Measurements from ENCODE around the gene LRP1.

DNA sequence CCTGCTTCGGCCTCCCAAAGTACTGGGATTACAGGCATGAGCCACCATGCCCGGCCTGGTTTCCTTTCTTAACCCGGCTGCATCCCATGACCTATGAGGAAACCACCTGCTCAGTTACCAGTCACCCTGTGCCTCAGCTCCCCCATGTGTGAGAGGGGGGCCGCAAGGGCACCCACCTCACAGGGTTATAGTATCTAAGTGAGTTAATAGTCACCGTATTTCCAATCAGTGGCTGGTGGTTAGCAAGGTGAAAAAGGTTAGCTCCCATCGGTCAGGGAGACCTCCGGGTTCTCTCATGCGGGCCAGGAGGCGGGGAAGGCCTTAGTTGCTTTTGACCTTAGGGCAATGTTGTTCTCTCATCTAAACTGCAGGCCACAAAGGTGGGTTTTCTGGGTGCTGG lies 6.7 kb downstream of the LRP1 start:
- TF ChIP-seq CTCF (IDR thresholded peaks at IDR 0.05) (no peak), POLR2AphosphoS5 (IDR thresholded peaks at IDR 0.05; ENCODE audit: low read depth, low read length) (no peak), SIN3A (IDR thresholded peaks at IDR 0.05; ENCODE audit: borderline replicate concordance, insufficient read depth, low read depth, low read length) (no peak)
- TF ChIP-seq, protein P1, sequence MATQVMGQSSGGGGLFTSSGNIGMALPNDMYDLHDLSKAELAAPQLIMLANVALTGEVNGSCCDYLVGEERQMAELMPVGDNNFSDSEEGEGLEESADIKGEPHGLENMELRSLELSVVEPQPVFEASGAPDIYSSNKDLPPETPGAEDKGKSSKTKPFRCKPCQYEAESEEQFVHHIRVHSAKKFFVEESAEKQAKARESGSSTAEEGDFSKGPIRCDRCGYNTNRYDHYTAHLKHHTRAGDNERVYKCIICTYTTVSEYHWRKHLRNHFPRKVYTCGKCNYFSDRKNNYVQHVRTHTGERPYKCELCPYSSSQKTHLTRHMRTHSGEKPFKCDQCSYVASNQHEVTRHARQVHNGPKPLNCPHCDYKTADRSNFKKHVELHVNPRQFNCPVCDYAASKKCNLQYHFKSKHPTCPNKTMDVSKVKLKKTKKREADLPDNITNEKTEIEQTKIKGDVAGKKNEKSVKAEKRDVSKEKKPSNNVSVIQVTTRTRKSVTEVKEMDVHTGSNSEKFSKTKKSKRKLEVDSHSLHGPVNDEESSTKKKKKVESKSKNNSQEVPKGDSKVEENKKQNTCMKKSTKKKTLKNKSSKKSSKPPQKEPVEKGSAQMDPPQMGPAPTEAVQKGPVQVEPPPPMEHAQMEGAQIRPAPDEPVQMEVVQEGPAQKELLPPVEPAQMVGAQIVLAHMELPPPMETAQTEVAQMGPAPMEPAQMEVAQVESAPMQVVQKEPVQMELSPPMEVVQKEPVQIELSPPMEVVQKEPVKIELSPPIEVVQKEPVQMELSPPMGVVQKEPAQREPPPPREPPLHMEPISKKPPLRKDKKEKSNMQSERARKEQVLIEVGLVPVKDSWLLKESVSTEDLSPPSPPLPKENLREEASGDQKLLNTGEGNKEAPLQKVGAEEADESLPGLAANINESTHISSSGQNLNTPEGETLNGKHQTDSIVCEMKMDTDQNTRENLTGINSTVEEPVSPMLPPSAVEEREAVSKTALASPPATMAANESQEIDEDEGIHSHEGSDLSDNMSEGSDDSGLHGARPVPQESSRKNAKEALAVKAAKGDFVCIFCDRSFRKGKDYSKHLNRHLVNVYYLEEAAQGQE (IDR thresholded peaks at IDR 0.05; ENCODE audit: insufficient read depth in 1 of 2, low read depth in 2 of 2, low read length in 1 of 2) = no peak
